ENCODE data around the gene PCDHA1.

DNA sequence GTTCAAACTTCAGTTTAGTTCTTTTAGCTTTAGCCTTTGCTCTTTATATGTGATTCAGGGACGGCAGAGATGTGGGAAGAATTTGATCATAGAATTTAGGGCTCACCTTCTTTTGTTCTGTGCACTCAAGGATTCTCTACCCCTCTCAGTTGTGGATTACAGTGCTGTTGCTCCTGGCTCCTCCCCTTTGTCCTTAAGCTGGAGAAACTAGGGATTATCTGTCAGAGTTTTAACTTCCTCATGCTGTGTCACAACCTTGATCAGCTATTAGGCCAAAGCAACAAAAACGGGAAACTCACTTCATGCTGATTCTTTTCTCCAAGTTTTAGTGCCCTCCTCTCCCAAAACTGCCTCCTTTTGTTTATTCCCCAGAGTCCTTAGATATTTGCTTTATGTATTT lies 167.3 kb downstream of the PCDHA1 start:
- TF ChIP-seq, protein P1, sequence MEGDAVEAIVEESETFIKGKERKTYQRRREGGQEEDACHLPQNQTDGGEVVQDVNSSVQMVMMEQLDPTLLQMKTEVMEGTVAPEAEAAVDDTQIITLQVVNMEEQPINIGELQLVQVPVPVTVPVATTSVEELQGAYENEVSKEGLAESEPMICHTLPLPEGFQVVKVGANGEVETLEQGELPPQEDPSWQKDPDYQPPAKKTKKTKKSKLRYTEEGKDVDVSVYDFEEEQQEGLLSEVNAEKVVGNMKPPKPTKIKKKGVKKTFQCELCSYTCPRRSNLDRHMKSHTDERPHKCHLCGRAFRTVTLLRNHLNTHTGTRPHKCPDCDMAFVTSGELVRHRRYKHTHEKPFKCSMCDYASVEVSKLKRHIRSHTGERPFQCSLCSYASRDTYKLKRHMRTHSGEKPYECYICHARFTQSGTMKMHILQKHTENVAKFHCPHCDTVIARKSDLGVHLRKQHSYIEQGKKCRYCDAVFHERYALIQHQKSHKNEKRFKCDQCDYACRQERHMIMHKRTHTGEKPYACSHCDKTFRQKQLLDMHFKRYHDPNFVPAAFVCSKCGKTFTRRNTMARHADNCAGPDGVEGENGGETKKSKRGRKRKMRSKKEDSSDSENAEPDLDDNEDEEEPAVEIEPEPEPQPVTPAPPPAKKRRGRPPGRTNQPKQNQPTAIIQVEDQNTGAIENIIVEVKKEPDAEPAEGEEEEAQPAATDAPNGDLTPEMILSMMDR (IDR thresholded peaks at IDR 0.05; ENCODE audit: low read depth, low read length): no peak
- no peak for TF ChIP-seq EZH2phosphoT487 (IDR thresholded peaks at IDR 0.05; ENCODE audit: low read depth)

All from OCI-LY3 (cell line).